Measurements from ENCODE around the gene SLC25A25.
A peak's percentile ranks its signal among the peaks of the same experiment; 100 is the strongest.
"Not testable (repeated sequence)": the region's sequence is repeated elsewhere in the genome, so short reads cannot be mapped to it uniquely, and the experiment has no call there.

SLC25A25 gene

GRCh38 chr9:128023671-128024070 is 44.4 kb upstream of the SLC25A25 start:
- not testable (repeated sequence) for H3K36me3 ChIP-seq (replicated peaks in 1 of 2; ENCODE audit: control insufficient read depth in 2 of 2, insufficient read depth in 2 of 2, low read length in 2 of 2); H3K27me3 ChIP-seq (ENCODE audit: control insufficient read depth in 3 of 3, insufficient read depth in 3 of 3, low read depth in 1 of 3, low read length in 3 of 3)

GRCh38 chr9:128024761-128025308 is 43.2 kb upstream of the SLC25A25 start:
- Histone ChIP-seq H2BK12ac (ENCODE audit: low read length) (no peak overlapping the region), H3K14ac (ENCODE audit: low read length) (no peak overlapping the region), H3K9me3 (replicated peaks in 1 of 2; ENCODE audit: control insufficient read depth in 2 of 2, insufficient read depth in 1 of 2, low read depth in 1 of 2, low read length in 2 of 2) (peaks cover 0 to 2% of the 10 kb centered on the region in 2 donors), H2AFZ (ENCODE audit: low read length) (no peak overlapping the region), H3K27ac (replicated peaks; ENCODE audit: low read length) (no peak overlapping the region), H3K4me3 (ENCODE audit: low read length in 2 of 2) (no peak overlapping the region), H2BK120ac (ENCODE audit: low read depth, low read length) (no peak overlapping the region), H4K91ac (ENCODE audit: low read depth, low read length, poor library complexity) (no peak overlapping the region), H3K4ac (ENCODE audit: low read length) (no peak overlapping the region), H2AK5ac (ENCODE audit: low read depth, low read length) (no peak overlapping the region), H3K79me1 (ENCODE audit: low read depth, low read length) (no peaks in the 10 kb centered on the region), H3K36me3 (replicated peaks in 1 of 2; ENCODE audit: control insufficient read depth in 2 of 2, insufficient read depth in 2 of 2, low read length in 2 of 2) (no peaks in the 10 kb centered on the region), H2BK5ac (ENCODE audit: low read length) (no peak overlapping the region), H4K8ac (ENCODE audit: low read depth, low read length) (no peak overlapping the region), H3K27me3 (ENCODE audit: control insufficient read depth in 3 of 3, insufficient read depth in 3 of 3, low read depth in 1 of 3, low read length in 3 of 3) (peaks cover 0 to 8% (median 0%) of the 10 kb centered on the region in 3 experiments), H3K18ac (ENCODE audit: low read length) (no peak overlapping the region), H3K4me2 (ENCODE audit: insufficient read depth, low read length, poor library complexity, severe bottlenecking) (no peak overlapping the region), H3K4me1 (ENCODE audit: control insufficient read depth in 2 of 2, insufficient read depth in 1 of 2, low read depth in 1 of 2, low read length in 2 of 2) (peaks cover 2 to 7% of the 10 kb centered on the region in 2 donors), H2BK15ac (ENCODE audit: low read length) (no peak overlapping the region), H3K9ac (ENCODE audit: low read depth, low read length, poor library complexity) (no peak overlapping the region), H3K23ac (ENCODE audit: low read depth, low read length, poor library complexity) (no peak overlapping the region)
- WGBS, 2 donors (ENCODE audit: extremely low coverage in 2 of 2, insufficient read length in 2 of 2, insufficient replicate concordance in 1 of 2) = no CpG with 5 or more reads among the region's 5 CpGs
- no peak for DNase-seq (ENCODE audit: low spot score)

More at GRCh38 chr9:128023671-128024070, 44.4 kb upstream of the SLC25A25 start:
- H3K9ac ChIP-seq (ENCODE audit: low read depth, low read length, poor library complexity); H3K79me1 ChIP-seq (ENCODE audit: low read depth, low read length); H2BK15ac ChIP-seq (ENCODE audit: low read length); H2BK120ac ChIP-seq (ENCODE audit: low read depth, low read length); DNase-seq (ENCODE audit: low spot score); H3K4me2 ChIP-seq (ENCODE audit: insufficient read depth, low read length, poor library complexity, severe bottlenecking); H3K4me1 ChIP-seq (ENCODE audit: control insufficient read depth in 2 of 2, insufficient read depth in 1 of 2, low read depth in 1 of 2, low read length in 2 of 2); H3K18ac ChIP-seq (ENCODE audit: low read length); H2AFZ ChIP-seq (ENCODE audit: low read length); H3K14ac ChIP-seq (ENCODE audit: low read length); H2AK5ac ChIP-seq (ENCODE audit: low read depth, low read length); H4K8ac ChIP-seq (ENCODE audit: low read depth, low read length); H3K27ac ChIP-seq (replicated peaks; ENCODE audit: low read length); H3K4me3 ChIP-seq (ENCODE audit: low read length in 2 of 2); H3K23ac ChIP-seq (ENCODE audit: low read depth, low read length, poor library complexity); H2BK12ac ChIP-seq (ENCODE audit: low read length); H3K4ac ChIP-seq (ENCODE audit: low read length); H4K91ac ChIP-seq (ENCODE audit: low read depth, low read length, poor library complexity); H3K9me3 ChIP-seq (replicated peaks in 1 of 2; ENCODE audit: control insufficient read depth in 2 of 2, insufficient read depth in 1 of 2, low read depth in 1 of 2, low read length in 2 of 2); H2BK5ac ChIP-seq (ENCODE audit: low read length): not testable (repeated sequence)
- WGBS, 2 donors (ENCODE audit: extremely low coverage in 2 of 2, insufficient read length in 2 of 2, insufficient replicate concordance in 1 of 2) = no CpG with 5 or more reads among the region's 12 CpGs

- no peak overlapping the region for H4K91ac ChIP-seq (ENCODE audit: low read depth, low read length, poor library complexity)
- no peaks in the 10 kb centered on the region for H3K79me1 ChIP-seq (ENCODE audit: low read depth, low read length)
- no peak overlapping the region for H3K14ac ChIP-seq (ENCODE audit: low read length)
- H3K23ac ChIP-seq (ENCODE audit: low read depth, low read length, poor library complexity) = no peak overlapping the region
- no peak overlapping the region for H3K18ac ChIP-seq (ENCODE audit: low read length)
- no peak overlapping the region for H3K4me2 ChIP-seq (ENCODE audit: insufficient read depth, low read length, poor library complexity, severe bottlenecking)
- no peak overlapping the region for H4K8ac ChIP-seq (ENCODE audit: low read depth, low read length)
- H3K27ac ChIP-seq (replicated peaks; ENCODE audit: low read length) = no peak overlapping the region
- H3K4me3 ChIP-seq (ENCODE audit: low read length in 2 of 2) = no peak overlapping the region
- H3K9ac ChIP-seq (ENCODE audit: low read depth, low read length, poor library complexity) = no peak overlapping the region
- no peaks in the 10 kb centered on the region for H3K36me3 ChIP-seq (replicated peaks in 1 of 2; ENCODE audit: control insufficient read depth in 2 of 2, insufficient read depth in 2 of 2, low read length in 2 of 2)
- H3K4me1 ChIP-seq (ENCODE audit: control insufficient read depth in 2 of 2, insufficient read depth in 1 of 2, low read depth in 1 of 2, low read length in 2 of 2) = peaks cover 2 to 7% of the 10 kb centered on the region in 2 donors
- no peak overlapping the region for H2BK120ac ChIP-seq (ENCODE audit: low read depth, low read length)
- no CpG with 5 or more reads among the region's 4 CpGs for WGBS, 2 donors (ENCODE audit: extremely low coverage in 2 of 2, insufficient read length in 2 of 2, insufficient replicate concordance in 1 of 2)
- no peak overlapping the region for H2AFZ ChIP-seq (ENCODE audit: low read length)
- no peak overlapping the region for H2BK12ac ChIP-seq (ENCODE audit: low read length)
- H2BK15ac ChIP-seq (ENCODE audit: low read length) = no peak overlapping the region
- DNase-seq (ENCODE audit: low spot score) = no peak
- no peak overlapping the region for H2AK5ac ChIP-seq (ENCODE audit: low read depth, low read length)
- peaks cover 0 to 8% (median 0%) of the 10 kb centered on the region in 3 experiments for H3K27me3 ChIP-seq (ENCODE audit: control insufficient read depth in 3 of 3, insufficient read depth in 3 of 3, low read depth in 1 of 3, low read length in 3 of 3)
- H2BK5ac ChIP-seq (ENCODE audit: low read length) = no peak overlapping the region
- no peak overlapping the region for H3K4ac ChIP-seq (ENCODE audit: low read length)
- peaks cover 0 to 2% of the 10 kb centered on the region in 2 donors for H3K9me3 ChIP-seq (replicated peaks in 1 of 2; ENCODE audit: control insufficient read depth in 2 of 2, insufficient read depth in 1 of 2, low read depth in 1 of 2, low read length in 2 of 2)
Measured at GRCh38 chr9:128025736-128026135, 42.3 kb upstream of the SLC25A25 start.

- Histone ChIP-seq H3K4me1 (ENCODE audit: control insufficient read depth in 2 of 2, insufficient read depth in 1 of 2, low read depth in 1 of 2, low read length in 2 of 2) (peaks cover 2 to 7% of the 10 kb centered on the region in 2 donors), H3K27ac (replicated peaks; ENCODE audit: low read length) (no peak overlapping the region), H3K4ac (ENCODE audit: low read length) (no peak overlapping the region), H3K9me3 (replicated peaks in 1 of 2; ENCODE audit: control insufficient read depth in 2 of 2, insufficient read depth in 1 of 2, low read depth in 1 of 2, low read length in 2 of 2) (peaks cover 0 to 2% of the 10 kb centered on the region in 2 donors), H3K79me1 (ENCODE audit: low read depth, low read length) (no peaks in the 10 kb centered on the region), H3K14ac (ENCODE audit: low read length) (no peak overlapping the region), H4K8ac (ENCODE audit: low read depth, low read length) (no peak overlapping the region), H4K91ac (ENCODE audit: low read depth, low read length, poor library complexity) (no peak overlapping the region), H2BK120ac (ENCODE audit: low read depth, low read length) (no peak overlapping the region), H3K18ac (ENCODE audit: low read length) (peak overlapping the region; percentile 81), H3K4me3 (ENCODE audit: low read length in 2 of 2) (no peak overlapping the region), H3K9ac (ENCODE audit: low read depth, low read length, poor library complexity) (no peak overlapping the region), H3K23ac (ENCODE audit: low read depth, low read length, poor library complexity) (no peak overlapping the region), H2AK5ac (ENCODE audit: low read depth, low read length) (peak overlapping the region; percentile 15), H3K27me3 (ENCODE audit: control insufficient read depth in 3 of 3, insufficient read depth in 3 of 3, low read depth in 1 of 3, low read length in 3 of 3) (peaks cover 0 to 8% (median 0%) of the 10 kb centered on the region in 3 experiments), H2AFZ (ENCODE audit: low read length) (no peak overlapping the region), H3K36me3 (replicated peaks in 1 of 2; ENCODE audit: control insufficient read depth in 2 of 2, insufficient read depth in 2 of 2, low read length in 2 of 2) (no peaks in the 10 kb centered on the region), H2BK15ac (ENCODE audit: low read length) (no peak overlapping the region), H2BK12ac (ENCODE audit: low read length) (no peak overlapping the region), H3K4me2 (ENCODE audit: insufficient read depth, low read length, poor library complexity, severe bottlenecking) (no peak overlapping the region), H2BK5ac (ENCODE audit: low read length) (peak overlapping the region; percentile 26)
- WGBS, 2 donors (ENCODE audit: extremely low coverage in 2 of 2, insufficient read length in 2 of 2, insufficient replicate concordance in 1 of 2) = no CpG with 5 or more reads among the region's 12 CpGs
- no peak for DNase-seq (ENCODE audit: low spot score)
Measured at GRCh38 chr9:128026255-128026772, 41.7 kb upstream of the SLC25A25 start.

Data from neuronal stem cell (in vitro differentiated cells).